HepG2 (cell line): ENCODE data around the gene C1D.

Experiments used
- ATF7 ChIP-seq, 2 experiments: fragments of 450-650 bp in 1 of 2; sonication (generic) in 1 of 2; formaldehyde crosslinking in 1 of 2; IDR thresholded peaks; 2 replicates each; pipeline versions ENCODE4 v1.4.0 to v1.6.1; 2016 to 2020; ENCODE audit warnings: antibody characterized with exemption in 1 of 2, mild to moderate bottlenecking in 1 of 2, missing genetic modification reagents in 1 of 2
- CCAR2 ChIP-seq: fragments of 200-400 bp; formaldehyde crosslinking; optimal IDR thresholded peaks from 2 replicates; pipeline ENCODE3; 2018; ENCODE audit warnings: low read depth, mild to moderate bottlenecking, low read length, moderate library complexity
- FOXJ3 ChIP-seq: sonication (generic); formaldehyde crosslinking; IDR thresholded peaks from 2 replicates; pipeline ENCODE4 v1.4.0; 2020; ENCODE audit warnings: missing genetic modification reagents, mild to moderate bottlenecking, borderline replicate concordance
- GABPA ChIP-seq, 2 experiments: IDR thresholded peaks; 2 replicates each; pipeline ENCODE4 v1.6.1; 2011 to 2016; ENCODE audit warnings: low read depth in 2 of 2, low read length in 1 of 2, missing biosample characterization in 1 of 2, missing genetic modification characterization in 1 of 2
- NONO ChIP-seq, 2 experiments: fragments of 450-650 bp in 1 of 2; sonication (generic) in 1 of 2; formaldehyde crosslinking in 1 of 2; IDR thresholded peaks in 1 of 2; conservative IDR thresholded peaks in 1 of 2; 2 replicates each; pipeline versions ENCODE4 v1.6.1 to v1.8.0; 2017 to 2022; ENCODE audit warnings: mild to moderate bottlenecking in 1 of 2, missing genetic modification reagents in 1 of 2, moderate library complexity in 1 of 2
- ONECUT2 ChIP-seq: sonication (generic); formaldehyde crosslinking; IDR thresholded peaks from 2 replicates; pipeline ENCODE4 v1.4.0; 2020; ENCODE audit warnings: missing genetic modification reagents
- SAFB2 ChIP-seq: sonication (generic); formaldehyde crosslinking; IDR thresholded peaks from 2 replicates; pipeline ENCODE4 v1.5.1; 2020; ENCODE audit warnings: missing genetic modification reagents, low read depth, mild to moderate bottlenecking, borderline replicate concordance
- TBL1XR1 ChIP-seq: fragments of 150-350 bp; IDR thresholded peaks from 2 replicates; pipeline ENCODE4 v1.6.1; 2014; ENCODE audit warnings: borderline replicate concordance, low read length; ENCODE audit not compliant: partially characterized antibody
- THAP7 ChIP-seq: sonication (generic); formaldehyde crosslinking; IDR thresholded peaks from 2 replicates; pipeline ENCODE4 v1.8.1; 2023; ENCODE audit warnings: mild to moderate bottlenecking, missing genetic modification reagents
- U2AF2 ChIP-seq: fragments of 200-400 bp; formaldehyde crosslinking; IDR thresholded peaks from 2 replicates; pipeline ENCODE4 v1.6.1; 2017; ENCODE audit warnings: low read depth, mild to moderate bottlenecking, low read length

- no peak for TF ChIP-seq SAFB2 (CRISPR knock-in tag)
- TF ChIP-seq U2AF2 = no peak
- no peak for TF ChIP-seq ONECUT2 (CRISPR knock-in tag)
- TF ChIP-seq ATF7 (IDR thresholded peaks at IDR 0.05) = no peak
- TF ChIP-seq ATF7 (CRISPR knock-in tag; IDR thresholded peaks at IDR 0.05) = no peak
- TF ChIP-seq FOXJ3 (CRISPR knock-in tag) = no peak
- TF ChIP-seq CCAR2 = no peak
- no peak for TF ChIP-seq THAP7 (CRISPR knock-in tag)
- TF ChIP-seq GABPA (IDR thresholded peaks at IDR 0.05; ENCODE audit: low read depth, low read length) = no peak
- TF ChIP-seq GABPA (CRISPR knock-in tag; IDR thresholded peaks at IDR 0.05; ENCODE audit: low read depth) = no peak
- no peak for TF ChIP-seq TBL1XR1
- no peak for TF ChIP-seq NONO (IDR thresholded peaks at IDR 0.05)
- TF ChIP-seq NONO (CRISPR knock-in tag; conservative IDR thresholded peaks at IDR 0.05) = no peak
Observed at GRCh38 chr2:68099260-68099659, 36.5 kb upstream of the C1D start.
